BLaER1 treated with 17β-estradiol and CSF1 and Interleukin-3, amounts not matched to agents 10 nM and 100 nM (cell line): ENCODE data around the gene DNAH3.

Experiments
- H3K27ac ChIP-seq, 11 experiments: shearing (Covaris generic); formaldehyde crosslinking; 2 replicates each; pipeline ENCODE4 v1.8.1; 2022
- H3K27me3 ChIP-seq, 11 experiments: shearing (Covaris generic); formaldehyde crosslinking; 2 replicates each; pipeline ENCODE4 v1.8.1; 2022
- H3K36me3 ChIP-seq, 11 experiments: shearing (Covaris generic); formaldehyde crosslinking; 2 replicates each; pipeline ENCODE4 v1.8.1; 2022
- H3K4me1 ChIP-seq, 10 experiments: shearing (Covaris generic); formaldehyde crosslinking; 2 replicates each; pipeline ENCODE4 v1.8.1; 2022
- H3K4me2 ChIP-seq, 11 experiments: shearing (Covaris generic); formaldehyde crosslinking; 2 replicates each; pipeline ENCODE4 v1.8.1; 2022
- H3K4me3 ChIP-seq, 10 experiments: shearing (Covaris generic); formaldehyde crosslinking; 2 replicates each; pipeline ENCODE4 v1.8.1; 2022
- H3K9ac ChIP-seq, 11 experiments: shearing (Covaris generic); formaldehyde crosslinking; 2 replicates each; pipeline ENCODE4 v1.8.1; 2022
- H3K9me3 ChIP-seq, 11 experiments: shearing (Covaris generic); formaldehyde crosslinking; replicated peaks in 1 of 11; 2 replicates each; pipeline ENCODE4 v1.8.1; 2022
- H4K20me1 ChIP-seq, 11 experiments: shearing (Covaris generic); formaldehyde crosslinking; 2 replicates each; pipeline ENCODE4 v1.8.1; 2022
- Cebpa-rat ChIP-seq, 11 experiments: shearing (Covaris generic); IDR thresholded peaks; 2 replicates each; pipeline ENCODE4 v1.8.1; 2022

Gene DNAH3

GRCh38 chr16:21190599-21190998 lies 40.0 kb upstream of the DNAH3 start:
- Histone ChIP-seq H3K4me1 (peaks cover 26 to 46% (median 36%) of the 10 kb centered on the region in 10 experiments), H3K27me3 (no peaks in the 10 kb centered on the region), H3K4me3 (no peak overlapping the region), H3K9me3 (peaks cover 21 to 36% (median 28%) of the 10 kb centered on the region in 11 experiments), H3K36me3 (peaks cover 0 to 4% (median 0%) of the 10 kb centered on the region in 11 experiments; a peak in 2 of 22 replicates), H3K9ac (no peak overlapping the region), H4K20me1 (no peaks in the 10 kb centered on the region), H3K27ac (no peak overlapping the region), H3K4me2 (no peak overlapping the region)
- no peak for TF ChIP-seq Cebpa-rat (IDR thresholded peaks at IDR 0.05)

- H3K4me3 ChIP-seq, result no peak overlapping the region
- no peak overlapping the region for H3K9ac ChIP-seq
- no peak for TF ChIP-seq Cebpa-rat (IDR thresholded peaks at IDR 0.05)
- no peaks in the 10 kb centered on the region for H4K20me1 ChIP-seq
- H3K27ac ChIP-seq, result no peak overlapping the region
- H3K36me3 ChIP-seq, result peaks cover 0 to 6% (median 0%) of the 10 kb centered on the region in 11 experiments; a peak in 2 of 22 replicates
- H3K4me2 ChIP-seq, result no peak overlapping the region
- peaks cover 27 to 42% (median 34%) of the 10 kb centered on the region in 11 experiments for H3K9me3 ChIP-seq
- H3K4me1 ChIP-seq, result peaks cover 21 to 46% (median 33%) of the 10 kb centered on the region in 10 experiments
- no peaks in the 10 kb centered on the region for H3K27me3 ChIP-seq
Observed at GRCh38 chr16:21190013-21190412, 39.4 kb upstream of the DNAH3 start.

DNA sequence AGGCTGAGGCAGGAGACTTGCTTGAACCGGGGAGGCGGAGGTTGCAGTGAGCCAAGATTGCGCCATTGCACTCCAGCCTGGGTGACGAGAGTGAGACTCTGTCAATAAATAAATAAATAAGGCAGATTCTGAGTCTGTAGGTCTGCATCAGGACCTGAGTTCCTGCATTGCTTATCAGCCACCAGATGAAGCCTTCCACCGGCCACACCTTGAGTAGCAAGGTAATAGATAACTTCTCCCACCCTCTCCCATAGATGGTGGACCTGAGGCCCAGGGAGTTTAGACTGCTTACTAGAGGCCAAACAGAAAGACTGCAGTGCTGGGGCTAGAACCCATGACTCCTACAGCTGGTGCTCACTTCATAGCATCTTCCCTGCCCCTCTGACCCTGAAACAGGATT lies 38.7 kb upstream of the DNAH3 start:
- no peaks in the 10 kb centered on the region for H4K20me1 ChIP-seq
- H3K36me3 ChIP-seq, result peaks cover 0 to 7% (median under 1%) of the 10 kb centered on the region in 11 experiments; a peak in 4 of 22 replicates
- peaks cover 14 to 46% (median 33%) of the 10 kb centered on the region in 10 experiments for H3K4me1 ChIP-seq
- peaks cover 34 to 49% (median 41%) of the 10 kb centered on the region in 11 experiments for H3K9me3 ChIP-seq
- peak overlapping the region in 1 of 11 experiments; percentile 77; a peak in 1 of 22 replicates for H3K4me2 ChIP-seq
- no peak overlapping the region for H3K9ac ChIP-seq
- TF ChIP-seq Cebpa-rat (IDR thresholded peaks at IDR 0.05), result no peak
- H3K27me3 ChIP-seq, result no peaks in the 10 kb centered on the region
- no peak overlapping the region for H3K27ac ChIP-seq
- no peak overlapping the region for H3K4me3 ChIP-seq

GRCh38 chr16:21186326-21186691 lies 35.7 kb upstream of the DNAH3 start:
- H3K9ac ChIP-seq, result no peak overlapping the region
- peak overlapping the region in 3 of 11 experiments; percentile 34 to 71 (median 64); a peak in 3 of 22 replicates for H3K27ac ChIP-seq
- no peak overlapping the region for H3K4me2 ChIP-seq
- no peak overlapping the region for H3K4me3 ChIP-seq
- H3K27me3 ChIP-seq, result no peaks in the 10 kb centered on the region
- no peak for TF ChIP-seq Cebpa-rat (IDR thresholded peaks at IDR 0.05)
- peaks cover 15 to 37% (median 30%) of the 10 kb centered on the region in 11 experiments for H3K36me3 ChIP-seq
- no peaks in the 10 kb centered on the region for H4K20me1 ChIP-seq
- peaks cover 56 to 70% (median 62%) of the 10 kb centered on the region in 11 experiments for H3K9me3 ChIP-seq
- H3K4me1 ChIP-seq, result peaks cover 10 to 42% (median 24%) of the 10 kb centered on the region in 10 experiments

GRCh38 chr16:21185659-21186325 lies 35.1 kb upstream of the DNAH3 start:
- H3K36me3 ChIP-seq, result peaks cover 20 to 42% (median 35%) of the 10 kb centered on the region in 11 experiments
- TF ChIP-seq Cebpa-rat (IDR thresholded peaks at IDR 0.05), result no peak
- H3K4me2 ChIP-seq, result peak overlapping the region in 4 of 11 experiments; percentile 4 to 55 (median 16); a peak in 5 of 22 replicates
- H3K9me3 ChIP-seq, result peaks cover 61 to 74% (median 64%) of the 10 kb centered on the region in 11 experiments
- peak overlapping the region in 3 of 10 experiments; percentile 16 to 29 (median 22); a peak in 3 of 20 replicates for H3K4me3 ChIP-seq
- H4K20me1 ChIP-seq, result no peaks in the 10 kb centered on the region
- H3K9ac ChIP-seq, result no peak overlapping the region
- H3K4me1 ChIP-seq, result peaks cover 10 to 42% (median 24%) of the 10 kb centered on the region in 10 experiments
- no peaks in the 10 kb centered on the region for H3K27me3 ChIP-seq
- peak overlapping the region in 9 of 11 experiments; percentile 55 to 80 (median 59); a peak in 17 of 22 replicates for H3K27ac ChIP-seq

- Histone ChIP-seq H3K27me3 (no peaks in the 10 kb centered on the region), H3K4me1 (peaks cover 10 to 42% (median 24%) of the 10 kb centered on the region in 10 experiments), H4K20me1 (no peaks in the 10 kb centered on the region), H3K4me3 (peak overlapping the region in 4 of 10 experiments; percentile 9 to 29 (median 19); a peak in 3 of 20 replicates), H3K9ac (peak overlapping the region in 2 of 11 experiments; percentile 0 to 51; a peak in 2 of 22 replicates), H3K27ac (peak overlapping the region in 9 of 11 experiments; percentile 55 to 80 (median 59); a peak in 18 of 22 replicates), H3K4me2 (peak overlapping the region in 8 of 11 experiments; percentile 4 to 55 (median 22); a peak in 12 of 22 replicates), H3K9me3 (peaks cover 69 to 75% (median 71%) of the 10 kb centered on the region in 11 experiments), H3K36me3 (peaks cover 30 to 51% (median 45%) of the 10 kb centered on the region in 11 experiments)
- TF ChIP-seq Cebpa-rat (IDR thresholded peaks at IDR 0.05), result 0 out of 22 replicates have a peak, but pooled peaks of 1 of the 11 experiments have one; percentile 6
Observed at GRCh38 chr16:21184834-21185233, 34.2 kb upstream of the DNAH3 start.

GRCh38 chr16:21183995-21184394 lies 33.3 kb upstream of the DNAH3 start:
- H3K36me3 ChIP-seq, result peaks cover 38 to 60% (median 53%) of the 10 kb centered on the region in 11 experiments
- H3K27ac ChIP-seq, result peak overlapping the region in 6 of 11 experiments; percentile 2 to 52 (median 44); a peak in 4 of 22 replicates
- H3K9ac ChIP-seq, result no peak overlapping the region
- no peak for TF ChIP-seq Cebpa-rat (IDR thresholded peaks at IDR 0.05)
- H4K20me1 ChIP-seq, result no peaks in the 10 kb centered on the region
- peak overlapping the region in 2 of 10 experiments; percentile 6 to 12; a peak in 1 of 20 replicates for H3K4me3 ChIP-seq
- H3K4me1 ChIP-seq, result peaks cover 10 to 40% (median 24%) of the 10 kb centered on the region in 10 experiments
- no peaks in the 10 kb centered on the region for H3K27me3 ChIP-seq
- H3K9me3 ChIP-seq, result peaks cover 76 to 82% (median 79%) of the 10 kb centered on the region in 11 experiments
- H3K4me2 ChIP-seq, result peak overlapping the region in 7 of 11 experiments; percentile 9 to 55 (median 26); a peak in 9 of 22 replicates

DNA sequence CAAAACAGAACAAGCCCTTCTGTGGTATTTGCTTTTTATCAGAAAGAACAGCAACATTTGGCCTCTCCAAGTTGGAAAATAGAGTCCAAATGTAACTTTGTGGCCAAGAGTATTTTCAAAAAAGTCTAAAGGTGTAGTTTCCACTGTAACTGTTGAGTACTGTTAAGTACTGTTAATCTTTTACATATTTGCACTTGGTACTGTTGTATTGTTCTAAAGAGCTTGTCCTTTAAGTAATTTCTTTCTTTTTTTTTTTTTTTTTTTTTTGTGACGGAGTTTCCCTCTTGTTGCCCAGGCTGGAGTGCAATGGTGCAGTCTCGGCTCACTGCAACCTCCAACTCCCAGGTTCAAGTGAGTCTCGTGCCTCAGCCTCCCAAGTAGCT lies 29.3 kb upstream of the DNAH3 start:
- Histone ChIP-seq H3K36me3 (peaks cover 77 to 95% (median 87%) of the 10 kb centered on the region in 11 experiments), H3K9ac (no peak overlapping the region)

More for the DNA sequence above, 29.3 kb upstream of the DNAH3 start:
- H3K4me3 ChIP-seq, result no peak overlapping the region
- no peak for TF ChIP-seq Cebpa-rat (IDR thresholded peaks at IDR 0.05)
- no peaks in the 10 kb centered on the region for H4K20me1 ChIP-seq
- peaks cover 65 to 75% (median 70%) of the 10 kb centered on the region in 11 experiments for H3K9me3 ChIP-seq
- peaks cover 0 to 10% (median 8%) of the 10 kb centered on the region in 10 experiments; a peak in 13 of 20 replicates for H3K4me1 ChIP-seq
- no peak overlapping the region for H3K27ac ChIP-seq
- no peak overlapping the region for H3K4me2 ChIP-seq
- H3K27me3 ChIP-seq, result no peaks in the 10 kb centered on the region
